HepG2 (cell line): ENCODE data around the gene LGALS3. TPM values are rescaled to one million over a fixed set of nuclear protein-coding genes. Genes with fewer than 3 reads are reported as not detected.

Source experiments
- CENPBD1 ChIP-seq: sonication (generic); formaldehyde crosslinking; IDR thresholded peaks from 2 replicates; pipeline ENCODE4 v1.8.0; 2022; ENCODE audit warnings: missing genetic modification reagents, low read depth, mild to moderate bottlenecking, borderline replicate concordance
- DNMT1 ChIP-seq: sonication (generic); formaldehyde crosslinking; IDR thresholded peaks from 2 replicates; pipeline ENCODE4 v1.5.1; 2020; ENCODE audit warnings: mild to moderate bottlenecking, missing genetic modification reagents
- KMT2B ChIP-seq: IDR thresholded peaks from 2 replicates; pipeline ENCODE4 v1.6.1; 2016; ENCODE audit warnings: missing genetic modification reagents, missing compliant biosample characterization
- MIER3 ChIP-seq: IDR thresholded peaks from 2 replicates; pipeline ENCODE4 v1.6.1; 2016; ENCODE audit warnings: missing compliant biosample characterization, borderline replicate concordance
- MTA1 ChIP-seq: sonication (generic); formaldehyde crosslinking; IDR thresholded peaks from 2 replicates; pipeline ENCODE4 v1.4.0; 2020; ENCODE audit warnings: missing genetic modification reagents, mild to moderate bottlenecking, borderline replicate concordance
- NR0B2 ChIP-seq: sonication (generic); formaldehyde crosslinking; IDR thresholded peaks from 2 replicates; pipeline ENCODE4 v1.4.0; 2020; ENCODE audit warnings: mild to moderate bottlenecking, missing genetic modification reagents
- RAD21 ChIP-seq: fragments of 450-650 bp; formaldehyde crosslinking; IDR thresholded peaks from 2 replicates; pipeline ENCODE4 v1.5.0; 2020; ENCODE audit warnings: mild to moderate bottlenecking
- SAFB2 ChIP-seq: sonication (generic); formaldehyde crosslinking; IDR thresholded peaks from 2 replicates; pipeline ENCODE4 v1.5.1; 2020; ENCODE audit warnings: missing genetic modification reagents, low read depth, mild to moderate bottlenecking, borderline replicate concordance
- SMYD3 ChIP-seq: sonication (generic); formaldehyde crosslinking; IDR thresholded peaks from 2 replicates; pipeline ENCODE4 v1.8.1; 2023; ENCODE audit warnings: mild to moderate bottlenecking, missing genetic modification reagents
- SNAPC2 ChIP-seq: sonication (generic); formaldehyde crosslinking; IDR thresholded peaks from 2 replicates; pipeline ENCODE4 v1.8.1; 2022; ENCODE audit warnings: mild to moderate bottlenecking, missing genetic modification reagents
- SRSF1 ChIP-seq: fragments of 200-400 bp; formaldehyde crosslinking; optimal IDR thresholded peaks from 2 replicates; pipeline ENCODE3; 2017; ENCODE audit warnings: mild to moderate bottlenecking, low read depth, low read length, moderate library complexity
- TFDP1 ChIP-seq: IDR thresholded peaks from 2 replicates; pipeline ENCODE4 v1.6.1; 2016; ENCODE audit warnings: missing compliant biosample characterization, missing genetic modification reagents, borderline replicate concordance
- THAP11 ChIP-seq: IDR thresholded peaks from 2 replicates; pipeline ENCODE4 v1.6.1; 2016; ENCODE audit warnings: missing biosample characterization, missing genetic modification reagents
- THRA ChIP-seq: sonication (generic); formaldehyde crosslinking; IDR thresholded peaks from 2 replicates; pipeline ENCODE4 v1.4.0; 2020; ENCODE audit warnings: missing genetic modification reagents, borderline replicate concordance
- ZBTB2 ChIP-seq: sonication (generic); formaldehyde crosslinking; IDR thresholded peaks from 2 replicates; pipeline ENCODE4 v1.8.0; 2022; ENCODE audit warnings: low read depth, missing genetic modification reagents
- ZC3H13 ChIP-seq: sonication (generic); formaldehyde crosslinking; IDR thresholded peaks from 2 replicates; pipeline ENCODE4 v1.8.1; 2023; ENCODE audit warnings: mild to moderate bottlenecking, missing genetic modification reagents, moderate library complexity
- ZFP36L1 ChIP-seq: sonication (generic); formaldehyde crosslinking; IDR thresholded peaks from 2 replicates; pipeline ENCODE4 v1.8.0; 2022; ENCODE audit warnings: mild to moderate bottlenecking, missing genetic modification reagents, moderate library complexity
- ZNF263 ChIP-seq: sonication (generic); formaldehyde crosslinking; IDR thresholded peaks from 2 replicates; pipeline ENCODE4 v1.4.0; 2020; ENCODE audit warnings: missing genetic modification reagents
- ZNF350 ChIP-seq: sonication (generic); formaldehyde crosslinking; IDR thresholded peaks from 2 replicates; pipeline ENCODE4 v1.4.0; 2020; ENCODE audit warnings: mild to moderate bottlenecking, low read depth, missing genetic modification reagents, borderline replicate concordance
- ZNF383 ChIP-seq: sonication (generic); formaldehyde crosslinking; IDR thresholded peaks from 2 replicates; pipeline ENCODE4 v1.4.0; 2020; ENCODE audit warnings: missing genetic modification reagents, mild to moderate bottlenecking, borderline replicate concordance
- ZNF614 ChIP-seq: IDR thresholded peaks from 2 replicates; pipeline ENCODE4 v1.6.1; 2018; ENCODE audit warnings: missing biosample characterization, missing genetic modification reagents, inconsistent platforms, borderline replicate concordance
- ZNF740 ChIP-seq: sonication (generic); formaldehyde crosslinking; IDR thresholded peaks from 2 replicates; pipeline ENCODE4 v1.4.0; 2020; ENCODE audit warnings: missing genetic modification reagents
- ZNF773 ChIP-seq: sonication (generic); formaldehyde crosslinking; IDR thresholded peaks from 2 replicates; pipeline ENCODE4 v1.4.0; 2020; ENCODE audit warnings: missing genetic modification reagents, borderline replicate concordance
- ZNF816 ChIP-seq: sonication (generic); formaldehyde crosslinking; IDR thresholded peaks from 2 replicates; pipeline ENCODE4 v1.8.0; 2022; ENCODE audit warnings: missing genetic modification reagents, mild to moderate bottlenecking, borderline replicate concordance
- polyA plus RNA-seq, 8 experiments: library from polyadenylated mRNA; depleted of rRNA in 3 of 8; stranded (reverse) in 7 of 8; unstranded in 1 of 8; fragments of >200 nt; fragmentation: Illumina TruSeq in 4 of 8; extraction: Trizol in 4 of 8; gene quantifications; 2 replicates each; pipeline versions ENCODE4 v1.2.1 to v1.2.3, GENCODE V29; 2011 to 2016; ENCODE audit warnings: low read depth in 4 of 8, missing spikeins in 1 of 8, mixed read lengths in 1 of 8; ENCODE audit not compliant: insufficient read depth in 1 of 8
- total RNA-seq, 5 experiments: library from RNA; depleted of rRNA; stranded (reverse); fragments of >200 nt; fragmentation: Illumina TruSeq; extraction: Trizol; gene quantifications; 2 replicates each; pipeline ENCODE4 v1.2.3, GENCODE V29; 2016; ENCODE audit warnings: low read depth in 1 of 5

Gene LGALS3
- total and polyA plus RNA-seq, 2 of the 13 experiments (the other 11 are each of a cell fraction or from before 2014, with no cell fraction given): 5.0 to 97.4 TPM

- TF ChIP-seq ZFP36L1 (CRISPR knock-in tag) (no peak; the same call in 1 of the 2 replicates), ZNF350 (CRISPR knock-in tag) (peak; percentile 60), NR0B2 (CRISPR knock-in tag) (no peak), RAD21 (CRISPR knock-in tag) (peak; percentile 31; the same call in 1 of the 2 replicates), THRA (no peak), ZNF383 (no peak), THAP11 (no peak; the same call in 1 of the 2 replicates), SAFB2 (CRISPR knock-in tag) (no peak), ZNF263 (CRISPR knock-in tag) (peak; percentile 76), ZC3H13 (CRISPR knock-in tag) (peak; percentile 59), ZBTB2 (CRISPR knock-in tag) (no peak), ZNF614 (CRISPR knock-in tag) (peak; percentile 58), ZNF816 (CRISPR knock-in tag) (peak; percentile 36; the same call in 1 of the 2 replicates), ZNF773 (CRISPR knock-in tag) (peak; percentile 83), SMYD3 (CRISPR knock-in tag) (peak; percentile 43; the same call in 1 of the 2 replicates), SRSF1 (no peak), CENPBD1 (0 out of 2 replicates have a peak, but pooled peaks have one; percentile 39), MIER3 (CRISPR knock-in tag) (peak; percentile 15; the same call in 1 of the 2 replicates), TFDP1 (CRISPR knock-in tag) (peak; percentile 95), MTA1 (peak; percentile 55; the same call in 1 of the 2 replicates), KMT2B (CRISPR knock-in tag) (peak; percentile 57; the same call in 1 of the 2 replicates), DNMT1 (CRISPR knock-in tag) (no peak), ZNF740 (no peak), SNAPC2 (peak; percentile 78; the same call in 1 of the 2 replicates)
Observed at GRCh38 chr14:55107766-55108554, 21.1 kb upstream of the LGALS3 start (continued).
